ENCODE results near the gene HS1BP3.

Gene HS1BP3

GRCh38 chr2:20570249-20570648 lies 80.6 kb downstream of the HS1BP3 start:
- DNase-seq (ENCODE audit: low spot score): no peak

GRCh38 chr2:20569464-20570223 lies 81.3 kb downstream of the HS1BP3 start:
- no peak for DNase-seq (ENCODE audit: low spot score)

GRCh38 chr2:20568501-20569463 lies 82.1 kb downstream of the HS1BP3 start:
- DNase-seq (ENCODE audit: low spot score): no peak

- DNase-seq (ENCODE audit: low spot score): no peak
Measured at GRCh38 chr2:20567926-20568179, 83.0 kb downstream of the HS1BP3 start.
